ENCODE results near the gene FAM219B.

FAM219B gene

GRCh38 chr15:74869726-74870407 lies 36.8 kb downstream of the FAM219B start:
- TF ChIP-seq GATA2 (IDR thresholded peaks at IDR 0.05; ENCODE audit: low read depth, low read length) (no peak), GATA3 (IDR thresholded peaks at IDR 0.05; ENCODE audit: low read depth, low read length) (no peak)

DNA sequence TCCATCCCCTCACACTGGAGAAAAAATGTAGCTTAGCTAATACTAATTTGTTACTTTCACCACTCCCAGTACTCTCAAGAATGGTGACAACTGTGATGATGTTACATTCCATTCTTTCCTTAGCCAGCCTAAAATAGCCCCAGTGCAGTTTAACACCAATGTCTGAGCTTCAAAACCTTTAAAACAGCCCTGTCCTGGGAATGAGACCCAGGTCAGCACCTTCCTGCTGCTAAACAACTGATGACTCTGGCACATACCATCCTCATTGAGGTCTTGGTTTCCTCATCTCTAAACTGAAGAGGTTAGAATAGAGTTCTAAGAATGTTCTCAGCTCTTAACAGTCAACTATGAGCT lies 37.3 kb downstream of the FAM219B start:
- TF ChIP-seq GATA2 (IDR thresholded peaks at IDR 0.05; ENCODE audit: low read depth, low read length) (no peak), GATA3 (IDR thresholded peaks at IDR 0.05; ENCODE audit: low read depth, low read length) (no peak)

GRCh38 chr15:74868059-74868458 lies 38.6 kb downstream of the FAM219B start:
- TF ChIP-seq GATA3 (IDR thresholded peaks at IDR 0.05; ENCODE audit: low read depth, low read length) = no peak
- TF ChIP-seq GATA2 (IDR thresholded peaks at IDR 0.05; ENCODE audit: low read depth, low read length) = no peak

- TF ChIP-seq GATA3 (IDR thresholded peaks at IDR 0.05; ENCODE audit: low read depth, low read length) (no peak), GATA2 (IDR thresholded peaks at IDR 0.05; ENCODE audit: low read depth, low read length) (no peak)
These were observed 39.1 kb downstream of the FAM219B start for GRCh38 chr15:74867466-74868038.

GRCh38 chr15:74866090-74866489 lies 40.6 kb downstream of the FAM219B start:
- TF ChIP-seq GATA3 (IDR thresholded peaks at IDR 0.05; ENCODE audit: low read depth, low read length) = no peak
- no peak for TF ChIP-seq GATA2 (IDR thresholded peaks at IDR 0.05; ENCODE audit: low read depth, low read length)

GRCh38 chr15:74865316-74865715 lies 41.3 kb downstream of the FAM219B start:
- TF ChIP-seq GATA2 (IDR thresholded peaks at IDR 0.05; ENCODE audit: low read depth, low read length) = no peak
- no peak for TF ChIP-seq GATA3 (IDR thresholded peaks at IDR 0.05; ENCODE audit: low read depth, low read length)

DNA sequence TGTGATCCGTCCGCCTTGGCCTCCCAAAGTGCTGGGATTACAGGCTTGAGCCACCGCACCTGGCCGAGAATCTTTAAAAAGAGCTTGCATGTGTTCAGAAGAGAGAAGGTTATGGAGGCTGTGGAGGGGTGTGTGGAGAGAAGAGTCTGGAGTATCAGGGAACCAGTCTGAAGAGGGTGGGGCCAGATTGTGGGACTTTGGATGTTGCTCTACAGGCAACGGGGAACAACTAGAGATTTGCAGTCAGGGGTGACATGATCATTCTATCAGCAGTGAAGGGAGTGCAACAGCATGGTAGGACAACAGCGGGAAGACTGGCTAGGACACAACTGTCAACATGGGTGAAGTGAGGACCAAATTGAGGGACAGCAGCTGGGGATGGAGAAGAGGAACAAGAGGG lies 42.4 kb downstream of the FAM219B start:
- no peak for TF ChIP-seq GATA2 (IDR thresholded peaks at IDR 0.05; ENCODE audit: low read depth, low read length)
- no peak for TF ChIP-seq GATA3 (IDR thresholded peaks at IDR 0.05; ENCODE audit: low read depth, low read length)

DNA sequence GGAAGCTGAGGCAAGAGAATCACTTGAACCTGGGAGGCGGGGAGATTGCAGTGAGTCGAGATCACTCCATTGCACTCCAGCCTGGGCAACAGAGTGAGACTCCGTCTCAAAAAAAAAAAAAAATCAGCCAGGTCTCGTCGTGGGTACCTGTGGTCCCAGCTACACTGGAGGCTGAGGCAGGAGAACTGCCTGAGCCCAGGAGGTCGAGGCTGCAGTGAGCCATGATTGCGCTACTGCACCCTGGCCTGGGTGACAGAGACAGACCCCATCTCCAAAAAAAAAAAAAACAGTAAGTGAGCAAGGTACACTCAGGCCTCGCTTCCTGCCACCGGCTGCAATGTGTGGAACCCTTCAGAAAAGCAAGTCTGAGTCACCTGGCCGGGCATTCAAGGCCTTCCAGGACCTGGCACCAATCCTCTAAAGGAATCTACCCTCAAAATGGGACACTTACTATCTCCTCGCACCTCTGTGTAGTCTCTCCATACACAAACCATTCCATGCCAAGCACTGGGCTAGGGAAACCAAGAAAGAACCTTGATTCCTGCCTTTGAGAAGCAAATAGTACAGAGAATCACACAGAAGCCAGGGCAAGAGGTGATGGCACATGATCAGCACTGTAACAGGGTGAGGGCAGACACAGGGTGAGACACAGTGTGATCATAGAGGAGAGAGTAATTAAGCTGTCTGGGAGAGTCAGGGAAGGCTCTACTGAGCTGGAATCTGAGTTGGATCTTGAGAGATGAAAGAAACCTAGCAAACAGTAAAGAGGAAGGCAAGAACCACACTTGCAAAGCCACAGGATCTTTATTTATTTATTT lies 43.2 kb downstream of the FAM219B start:
- TF ChIP-seq GATA3 (IDR thresholded peaks at IDR 0.05; ENCODE audit: low read depth, low read length) (no peak), GATA2 (IDR thresholded peaks at IDR 0.05; ENCODE audit: low read depth, low read length) (no peak)

DNA sequence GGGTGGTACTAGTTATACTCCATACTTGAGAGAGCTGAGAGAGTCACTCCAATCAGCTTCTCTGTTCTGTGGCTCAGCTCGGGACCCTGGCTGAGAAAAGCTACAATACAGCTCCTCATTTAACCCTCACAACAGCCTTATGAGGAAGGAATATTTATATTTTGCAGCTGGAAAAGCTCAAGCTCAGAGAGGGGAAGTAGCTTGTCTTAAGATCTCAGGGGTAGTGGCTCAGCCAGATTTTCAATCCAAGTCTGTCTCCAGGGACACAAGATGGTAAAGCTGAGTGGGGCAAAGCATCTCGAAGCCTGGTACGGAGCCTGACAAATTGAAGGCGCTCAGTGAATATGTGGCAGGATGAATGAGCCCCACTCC lies 48.3 kb downstream of the FAM219B start:
- TF ChIP-seq GATA2 (IDR thresholded peaks at IDR 0.05; ENCODE audit: low read depth, low read length) (no peak), GATA3 (IDR thresholded peaks at IDR 0.05; ENCODE audit: low read depth, low read length) (no peak)

DNA sequence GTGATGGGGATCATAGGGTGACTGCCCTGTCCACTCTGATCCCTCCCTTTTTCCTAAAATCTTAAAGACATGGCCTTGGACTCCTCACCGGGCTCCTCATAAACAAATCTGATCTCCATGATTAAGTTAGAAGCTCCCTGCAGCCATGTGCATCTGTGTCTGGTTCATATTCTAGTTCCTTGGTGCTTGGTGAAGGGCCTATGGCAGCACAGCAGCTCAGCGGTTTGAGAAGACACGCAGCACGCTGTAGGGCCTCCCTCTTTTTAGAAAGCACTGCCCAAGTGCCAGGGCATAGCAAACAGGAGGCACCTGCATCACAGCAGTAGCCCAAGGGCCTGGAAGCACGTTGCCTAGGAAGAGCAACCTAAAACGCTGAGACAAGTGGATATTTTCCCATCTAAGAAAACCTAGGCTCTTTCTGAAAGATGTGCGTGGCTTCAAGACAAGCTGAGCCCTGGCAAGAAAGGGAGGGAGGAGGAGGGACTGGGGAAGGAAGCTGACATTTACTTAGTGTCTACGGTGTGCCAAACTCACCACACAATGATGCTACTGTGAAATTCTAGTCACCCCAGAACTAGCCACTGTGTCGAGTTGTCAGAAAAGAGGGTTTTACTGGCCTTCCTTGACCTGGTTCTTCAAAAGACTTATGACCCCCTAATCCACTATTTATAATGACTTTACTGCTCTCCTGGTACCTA lies 48.8 kb downstream of the FAM219B start:
- no peak for TF ChIP-seq GATA2 (IDR thresholded peaks at IDR 0.05; ENCODE audit: low read depth, low read length)
- TF ChIP-seq GATA3 (IDR thresholded peaks at IDR 0.05; ENCODE audit: low read depth, low read length) = no peak

GRCh38 chr15:74857082-74857655 lies 49.5 kb downstream of the FAM219B start:
- no peak for TF ChIP-seq GATA3 (IDR thresholded peaks at IDR 0.05; ENCODE audit: low read depth, low read length)
- peak; percentile 38; the same call in 1 of the 2 replicates for TF ChIP-seq GATA2 (IDR thresholded peaks at IDR 0.05; ENCODE audit: low read depth, low read length)

GRCh38 chr15:74856537-74856936 lies 50.1 kb downstream of the FAM219B start:
- TF ChIP-seq GATA3 (IDR thresholded peaks at IDR 0.05; ENCODE audit: low read depth, low read length) = no peak
- TF ChIP-seq GATA2 (IDR thresholded peaks at IDR 0.05; ENCODE audit: low read depth, low read length) = no peak

DNA sequence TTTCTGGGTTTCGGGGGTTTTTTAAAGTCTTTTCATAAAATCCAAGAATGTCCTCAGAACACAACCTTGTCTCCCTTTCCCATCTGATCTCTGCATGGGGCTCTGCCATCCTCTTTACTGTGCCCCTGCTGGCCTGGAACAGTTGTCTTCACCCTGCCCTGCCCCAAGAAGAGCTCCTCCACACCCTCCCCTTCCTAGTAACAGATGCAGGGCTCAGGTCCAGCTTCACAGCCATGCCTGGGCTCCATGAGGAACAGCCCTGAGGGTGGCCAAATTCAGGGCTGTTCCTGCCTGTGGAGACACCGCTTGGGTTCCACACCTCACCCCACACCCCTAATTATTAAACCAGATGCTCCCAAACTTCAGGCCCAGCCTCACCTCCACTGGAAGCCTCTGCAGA lies 50.8 kb downstream of the FAM219B start:
- TF ChIP-seq GATA2 (IDR thresholded peaks at IDR 0.05; ENCODE audit: low read depth, low read length) = no peak
- no peak for TF ChIP-seq GATA3 (IDR thresholded peaks at IDR 0.05; ENCODE audit: low read depth, low read length)

DNA sequence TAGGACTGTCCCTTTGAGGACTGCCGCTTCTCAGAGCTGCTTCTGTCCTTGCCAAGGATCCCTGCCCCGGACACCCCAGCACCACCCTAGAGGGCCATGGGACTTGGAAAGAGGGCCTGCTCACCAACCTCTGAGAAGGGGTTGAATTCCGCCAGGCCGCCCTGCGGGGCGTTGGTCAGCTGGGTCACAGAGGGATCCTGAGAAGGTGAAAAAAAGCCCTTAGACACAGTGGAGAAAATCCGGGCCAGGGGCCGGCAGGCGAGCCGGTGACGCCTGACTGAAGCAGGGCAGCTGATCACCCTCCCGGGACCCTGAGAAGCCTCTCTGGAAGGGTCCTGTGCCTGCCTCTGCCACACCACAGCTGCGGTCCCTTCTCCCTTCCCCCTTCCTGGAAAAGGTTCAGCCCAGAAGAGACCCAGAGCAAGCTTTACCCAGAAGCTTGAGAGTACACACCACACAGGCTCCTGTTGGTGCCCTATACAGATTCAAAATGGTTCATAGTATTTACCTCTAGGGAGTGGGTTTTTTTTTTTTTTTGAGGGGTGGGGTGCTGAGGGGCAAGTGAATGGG lies 52.1 kb downstream of the FAM219B start:
- TF ChIP-seq GATA2 (IDR thresholded peaks at IDR 0.05; ENCODE audit: low read depth, low read length) = no peak
- no peak for TF ChIP-seq GATA3 (IDR thresholded peaks at IDR 0.05; ENCODE audit: low read depth, low read length)
